Vagina (tissue), 2 donors: ENCODE data around the gene SDC3.

Experiments
- POLR2A ChIP-seq, 2 donors: fragments of 450-650 bp; IDR thresholded peaks; one replicate each; pipeline ENCODE4 v1.6.1; 2017; ENCODE audit warnings: antibody characterized with exemption in 2 of 2, mild to moderate bottlenecking in 2 of 2, moderate library complexity in 2 of 2
- TF ChIP-seq, protein P1 (sequence below), 3 experiments: fragments of 450-650 bp in 2 of 3; fragments of 200-600 bp in 1 of 3; sonication (generic) in 1 of 3; IDR thresholded peaks; one replicate each; pipeline ENCODE4 v1.5.1; 2017 to 2019; ENCODE audit warnings: antibody characterized with exemption in 3 of 3, mild to moderate bottlenecking in 2 of 3, moderate library complexity in 2 of 3

DNA sequence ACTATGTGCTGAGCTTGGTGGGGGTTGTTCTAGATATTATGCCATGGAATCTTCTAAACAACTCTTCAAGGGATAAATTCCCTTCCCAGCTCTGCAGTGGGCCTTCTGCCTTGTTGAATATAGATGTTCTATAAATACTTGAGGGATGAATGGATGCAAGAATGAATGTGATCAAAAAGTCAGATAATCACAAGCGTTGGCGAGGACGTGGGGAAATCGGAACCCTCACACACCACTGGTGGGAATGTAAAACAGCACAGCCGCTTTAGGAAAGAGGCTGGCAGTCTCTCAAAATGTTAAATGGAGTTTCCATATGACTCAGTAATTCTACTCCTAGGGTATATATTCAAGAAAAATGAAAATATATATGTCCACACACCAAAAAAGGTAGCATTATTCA lies 19.0 kb downstream of the SDC3 start:
- TF ChIP-seq, protein P1, sequence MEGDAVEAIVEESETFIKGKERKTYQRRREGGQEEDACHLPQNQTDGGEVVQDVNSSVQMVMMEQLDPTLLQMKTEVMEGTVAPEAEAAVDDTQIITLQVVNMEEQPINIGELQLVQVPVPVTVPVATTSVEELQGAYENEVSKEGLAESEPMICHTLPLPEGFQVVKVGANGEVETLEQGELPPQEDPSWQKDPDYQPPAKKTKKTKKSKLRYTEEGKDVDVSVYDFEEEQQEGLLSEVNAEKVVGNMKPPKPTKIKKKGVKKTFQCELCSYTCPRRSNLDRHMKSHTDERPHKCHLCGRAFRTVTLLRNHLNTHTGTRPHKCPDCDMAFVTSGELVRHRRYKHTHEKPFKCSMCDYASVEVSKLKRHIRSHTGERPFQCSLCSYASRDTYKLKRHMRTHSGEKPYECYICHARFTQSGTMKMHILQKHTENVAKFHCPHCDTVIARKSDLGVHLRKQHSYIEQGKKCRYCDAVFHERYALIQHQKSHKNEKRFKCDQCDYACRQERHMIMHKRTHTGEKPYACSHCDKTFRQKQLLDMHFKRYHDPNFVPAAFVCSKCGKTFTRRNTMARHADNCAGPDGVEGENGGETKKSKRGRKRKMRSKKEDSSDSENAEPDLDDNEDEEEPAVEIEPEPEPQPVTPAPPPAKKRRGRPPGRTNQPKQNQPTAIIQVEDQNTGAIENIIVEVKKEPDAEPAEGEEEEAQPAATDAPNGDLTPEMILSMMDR (IDR thresholded peaks at IDR 0.05) = no peak
- no peak for TF ChIP-seq POLR2A (IDR thresholded peaks at IDR 0.05)
